AG04450 (cell line): Measurements from ENCODE around the gene RAF1. TPM values are rescaled to one million over a fixed set of nuclear protein-coding genes. Genes with fewer than 3 reads are reported as not detected.

Experiments
- CTCF ChIA-PET: fragments of 300-600, 350-600 bp; formaldehyde crosslinking; extraction: SDS; loops from one replicate; lab custom pipeline; 2022; ENCODE audit warnings: antibody characterized with exemption, inconsistent platforms; lab: Charles Lee
- POLR2A ChIA-PET: fragments of 350-600 bp; formaldehyde crosslinking; extraction: SDS; loops from one replicate; lab custom pipeline; 2021; ENCODE audit warnings: antibody characterized with exemption, inconsistent platforms; lab: Yijun Ruan, JAX
- DNase-seq: peaks from one replicate; pipeline ENCODE4 v3.0.0-alpha.2; 2011; ENCODE audit warnings: low read depth, low spot score
- H3K27ac ChIP-seq: one replicate; pipeline ENCODE4 v1.5.1; 2012; ENCODE audit warnings: low read depth, low read length, control low read depth
- H3K27me3 ChIP-seq: one replicate; pipeline ENCODE4 v1.6.0; 2012; ENCODE audit warnings: low read length; ENCODE audit not compliant: control insufficient read depth, insufficient read depth
- H3K4me3 ChIP-seq: 2 replicates; pipeline ENCODE4 v1.5.1; 2011; ENCODE audit warnings: mild to moderate bottlenecking, low read depth, low read length, control low read depth
- H3K9me3 ChIP-seq: 2 replicates; pipeline ENCODE4 v1.5.1; 2012; ENCODE audit warnings: low read length; ENCODE audit not compliant: control insufficient read depth, insufficient read depth
- CTCF ChIP-seq: IDR thresholded peaks from 2 replicates; pipeline ENCODE4 v1.5.1; 2011; ENCODE audit warnings: low read depth, low read length, control low read depth, inconsistent platforms
- polyA minus RNA-seq: library from RNA; depleted of rRNA, polyadenylated mRNA; stranded (reverse); fragments of >200 nt; gene quantifications from 2 replicates; pipeline ENCODE4 v1.2.3, GENCODE V29; 2011; rRNA and poly(A)+ RNA removed
- polyA plus RNA-seq: library from polyadenylated mRNA; depleted of rRNA; stranded (reverse); fragments of >200 nt; gene quantifications from 2 replicates; pipeline ENCODE4 v1.2.3, GENCODE V29; 2011; rRNA removed

The RAF1 gene
- polyA plus RNA-seq (140 and 141 TPM in 2 replicates), polyA minus RNA-seq (151 and 173 TPM in 2 replicates)

GRCh38 chr3:12663936-12664908 lies at the start of gene RAF1:
Gene RAF1, minus strand, starts transcription at chr3:12664117. Its CDS starts 45,396 bp downstream, at chr3:12618721.
- H3K27me3 ChIP-seq: no peaks in the 10 kb centered on the region
- H3K27ac ChIP-seq: peak within 1 kb of the TSS; percentile 95
- no peak for TF ChIP-seq CTCF
- ChIA-PET POLR2A (interaction anchor here (0.6 to 1.5 kb wide), 7 partner anchors 13 to 156 kb away, joined by 4 to 6 read pairs (median 4); no protein-coding TSS in a partner anchor), CTCF (interaction anchor here (1.5 kb wide), 1 partner anchor 42 kb away, joined by 3 read pairs; no protein-coding TSS in a partner anchor)
- DNase-seq: peak; percentile 95
- peak within 1 kb of the TSS; percentile 93 for H3K4me3 ChIP-seq
- peaks cover 3% of the 10 kb centered on the region; the same call in 1 of the 2 replicates for H3K9me3 ChIP-seq

- ChIA-PET POLR2A (no interaction called here), CTCF (interaction anchor here (0.6 to 3.6 kb wide), 3 partner anchors 10 to 122 kb away, joined by 3 to 31 read pairs (median 4); no protein-coding TSS in a partner anchor)
- no peaks in the 10 kb centered on the region for H3K9me3 ChIP-seq
- no peak for TF ChIP-seq CTCF
- H3K27me3 ChIP-seq: no peaks in the 10 kb centered on the region
- H3K4me3 ChIP-seq: no peak overlapping the region
- H3K27ac ChIP-seq: no peak overlapping the region
- no peak for DNase-seq
These were observed 46.1 kb upstream of the RAF1 start for GRCh38 chr3:12710062-12710461.

GRCh38 chr3:12709334-12709733 lies 45.4 kb upstream of the RAF1 start:
- Histone ChIP-seq H3K4me3 (no peak overlapping the region), H3K27me3 (no peaks in the 10 kb centered on the region), H3K27ac (no peak overlapping the region), H3K9me3 (no peaks in the 10 kb centered on the region)
- no peak for DNase-seq
- ChIA-PET POLR2A (interaction anchor here (1.8 kb wide), 1 partner anchor 45 kb away, joined by 6 read pairs; the partner anchor contains the start of gene RAF1), CTCF (interaction anchor here (0.5 to 3.6 kb wide), 4 partner anchors 10 to 101 kb away, joined by 4 to 31 read pairs (median 5); no protein-coding TSS in a partner anchor)
- no peak for TF ChIP-seq CTCF

GRCh38 chr3:12708584-12709192 lies 44.8 kb upstream of the RAF1 start:
- Histone ChIP-seq H3K4me3 (no peak overlapping the region), H3K27ac (no peak overlapping the region), H3K9me3 (no peaks in the 10 kb centered on the region), H3K27me3 (no peaks in the 10 kb centered on the region)
- peak; percentile 49 for TF ChIP-seq CTCF
- DNase-seq: peak; percentile 79
- CTCF ChIA-PET: interaction anchor here (0.5 to 3.6 kb wide), 3 partner anchors 11 to 101 kb away, joined by 4 to 31 read pairs (median 6); no protein-coding TSS in a partner anchor
- POLR2A ChIA-PET: interaction anchor here (1.8 kb wide), 1 partner anchor 44 kb away, joined by 6 read pairs; the partner anchor contains the start of gene RAF1
